Measurements from ENCODE around the gene OR5A1.

Gene OR5A1

DNA sequence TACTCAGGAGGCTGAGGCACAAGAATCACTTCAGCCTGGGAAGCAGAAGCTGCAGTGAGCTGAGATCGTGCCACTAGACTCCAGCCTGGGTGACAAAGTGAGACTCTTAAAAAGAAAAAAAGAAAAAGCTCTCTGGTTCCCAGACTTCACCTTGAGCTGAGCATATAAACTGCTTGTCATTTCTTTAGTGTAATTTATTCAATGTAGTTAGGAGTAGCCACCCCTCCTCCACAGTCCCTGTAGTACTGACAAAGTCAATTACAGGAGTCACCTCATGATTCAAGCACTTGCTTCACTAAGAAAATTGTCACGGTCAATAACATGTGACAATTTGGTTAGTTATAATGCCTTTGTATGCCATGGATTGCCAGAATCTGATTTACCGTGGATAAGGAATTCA is 44.1 kb downstream of the OR5A1 start:
- DNase-seq = no peak

Data from hematopoietic multipotent progenitor cell treated with erythropoietin and hydrocortisone succinate and interleukin-3 and kit ligand, for 8 days (in vitro differentiated cells).